GM10266 (cell line): ENCODE results near the gene ESR1.

ENCODE experiments used
- DNase-seq: peaks from one replicate; pipeline ENCODE4 v3.0.0; 2012; ENCODE audit errors: extremely low spot score
- TF ChIP-seq, protein P1 (sequence below): IDR thresholded peaks from 2 replicates; pipeline ENCODE4 v1.5.1; 2012; ENCODE audit warnings: mild to moderate bottlenecking, low read depth; ENCODE audit not compliant: control insufficient read depth, insufficient read depth; ENCODE audit errors: missing control alignments

ESR1 gene

DNA sequence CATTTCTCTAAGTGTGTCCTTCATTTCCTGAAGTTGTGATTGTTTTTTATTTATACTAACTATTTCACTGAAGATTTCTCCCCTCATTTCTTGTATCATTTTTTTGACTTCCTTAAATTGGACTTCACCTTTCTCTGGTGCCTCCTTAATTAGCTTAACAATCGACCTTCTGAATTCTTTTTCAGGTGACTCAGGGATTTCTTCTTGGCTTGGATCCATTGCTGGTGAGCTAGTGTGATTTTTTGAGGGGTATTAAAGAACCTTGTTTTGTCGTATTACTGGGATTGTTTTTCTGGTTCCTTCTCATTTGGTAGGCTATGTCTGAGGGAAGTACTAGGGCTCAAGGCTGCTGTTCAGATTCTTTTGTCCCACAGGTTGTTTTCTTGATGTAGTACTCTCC is 92.8 kb downstream of the ESR1 start:
- DNase-seq = no peak
- TF ChIP-seq, protein P1, sequence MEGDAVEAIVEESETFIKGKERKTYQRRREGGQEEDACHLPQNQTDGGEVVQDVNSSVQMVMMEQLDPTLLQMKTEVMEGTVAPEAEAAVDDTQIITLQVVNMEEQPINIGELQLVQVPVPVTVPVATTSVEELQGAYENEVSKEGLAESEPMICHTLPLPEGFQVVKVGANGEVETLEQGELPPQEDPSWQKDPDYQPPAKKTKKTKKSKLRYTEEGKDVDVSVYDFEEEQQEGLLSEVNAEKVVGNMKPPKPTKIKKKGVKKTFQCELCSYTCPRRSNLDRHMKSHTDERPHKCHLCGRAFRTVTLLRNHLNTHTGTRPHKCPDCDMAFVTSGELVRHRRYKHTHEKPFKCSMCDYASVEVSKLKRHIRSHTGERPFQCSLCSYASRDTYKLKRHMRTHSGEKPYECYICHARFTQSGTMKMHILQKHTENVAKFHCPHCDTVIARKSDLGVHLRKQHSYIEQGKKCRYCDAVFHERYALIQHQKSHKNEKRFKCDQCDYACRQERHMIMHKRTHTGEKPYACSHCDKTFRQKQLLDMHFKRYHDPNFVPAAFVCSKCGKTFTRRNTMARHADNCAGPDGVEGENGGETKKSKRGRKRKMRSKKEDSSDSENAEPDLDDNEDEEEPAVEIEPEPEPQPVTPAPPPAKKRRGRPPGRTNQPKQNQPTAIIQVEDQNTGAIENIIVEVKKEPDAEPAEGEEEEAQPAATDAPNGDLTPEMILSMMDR = no peak

DNA sequence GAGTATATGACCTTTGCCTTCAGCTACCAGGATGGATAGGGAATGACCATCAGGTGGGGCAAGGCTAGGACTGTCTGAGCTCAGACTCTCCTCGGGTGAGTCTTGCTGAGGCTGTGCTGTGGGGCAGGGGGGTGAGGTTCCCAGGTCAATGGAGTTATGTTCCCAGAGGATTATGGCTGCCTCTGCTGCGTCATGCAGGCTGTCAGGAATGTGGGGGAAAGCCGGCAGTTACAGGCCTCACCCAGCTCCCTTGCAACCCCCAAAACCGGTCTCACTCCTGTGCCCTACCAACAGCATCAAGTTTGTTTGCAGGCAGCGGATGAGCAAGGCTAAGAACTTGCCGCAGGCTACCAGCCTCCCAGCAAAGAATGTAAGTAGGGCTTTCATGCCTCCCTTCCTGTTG is 93.5 kb downstream of the ESR1 start:
- no peak for DNase-seq
- TF ChIP-seq, protein P1 = no peak

DNA sequence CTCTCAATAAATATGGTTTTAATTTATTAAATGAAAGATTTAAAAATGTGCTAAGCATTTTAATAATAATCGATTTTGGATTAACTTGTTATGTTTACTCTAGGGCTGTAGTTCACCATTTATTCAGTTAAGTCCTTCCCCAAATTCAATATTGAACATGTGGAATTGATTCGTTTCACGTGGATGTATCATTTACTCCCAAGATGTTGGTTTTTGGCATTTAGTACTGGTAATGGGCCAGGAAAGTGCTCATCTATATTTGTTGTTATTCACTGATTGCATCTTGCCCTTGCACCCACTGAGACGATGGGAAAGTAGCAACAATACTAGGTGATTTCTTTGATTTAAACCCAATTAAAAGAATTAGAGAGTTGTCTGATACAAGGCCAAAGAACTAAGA is 97.1 kb downstream of the ESR1 start:
- no peak for DNase-seq
- TF ChIP-seq, protein P1 = no peak

DNA sequence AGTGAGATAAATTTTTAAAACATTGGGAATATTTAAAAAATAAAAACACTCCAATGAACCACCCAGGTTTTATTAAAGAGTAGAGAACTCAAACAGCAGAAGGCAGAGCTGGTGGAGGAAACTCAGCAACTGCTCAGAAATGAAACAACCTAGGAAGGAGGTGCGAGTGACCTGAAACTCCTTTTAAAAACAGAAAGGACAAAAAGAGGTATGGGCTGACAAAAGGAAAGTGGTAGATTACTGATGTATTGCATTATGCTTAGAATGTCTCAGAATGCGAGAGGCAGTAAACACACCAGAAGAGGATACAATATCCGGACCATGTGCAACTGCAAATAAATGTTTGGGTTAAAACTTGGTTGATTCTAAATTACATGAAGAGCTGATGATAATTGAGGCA is 97.6 kb downstream of the ESR1 start:
- TF ChIP-seq, protein P1 = no peak
- DNase-seq = no peak

DNA sequence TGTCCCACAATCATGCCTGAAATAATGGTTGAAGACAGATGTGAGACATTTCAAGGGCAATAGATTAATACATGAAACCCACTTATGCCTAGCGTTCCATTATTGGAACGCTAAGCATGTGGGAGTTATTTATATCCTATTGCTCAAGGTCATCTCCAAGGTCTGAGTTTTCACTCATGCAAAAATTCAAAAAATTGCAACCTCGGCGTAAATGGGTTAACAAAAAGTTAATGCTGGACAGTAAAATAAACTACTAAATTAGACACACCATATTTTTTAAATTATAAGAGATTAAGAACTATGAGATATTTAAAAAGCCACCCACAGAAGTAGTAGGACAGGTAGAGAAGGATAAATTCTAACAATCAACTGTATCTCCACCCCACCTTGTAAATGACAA is 98.4 kb downstream of the ESR1 start:
- TF ChIP-seq, protein P1 = no peak
- DNase-seq = no peak

DNA sequence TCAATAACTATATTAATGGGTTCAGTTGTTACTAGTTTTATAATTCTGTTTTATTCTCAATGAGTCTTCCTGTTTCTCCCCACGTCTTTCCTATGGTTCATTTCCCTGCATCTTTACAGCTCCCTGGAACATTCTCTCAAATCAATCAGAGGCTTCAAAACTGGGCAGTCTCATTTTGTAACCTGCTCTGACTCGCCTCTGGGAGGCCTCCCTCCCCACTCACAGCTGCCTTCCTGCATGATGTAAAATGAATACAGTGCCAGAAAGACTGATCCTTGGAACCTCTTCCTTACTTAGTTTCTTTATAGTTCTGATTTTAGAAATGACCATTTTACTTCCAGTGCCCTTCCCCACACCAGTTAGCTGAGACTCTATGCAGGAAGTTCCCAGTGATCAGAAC is 103.9 kb downstream of the ESR1 start:
- no peak for DNase-seq
- TF ChIP-seq, protein P1 = no peak

DNA sequence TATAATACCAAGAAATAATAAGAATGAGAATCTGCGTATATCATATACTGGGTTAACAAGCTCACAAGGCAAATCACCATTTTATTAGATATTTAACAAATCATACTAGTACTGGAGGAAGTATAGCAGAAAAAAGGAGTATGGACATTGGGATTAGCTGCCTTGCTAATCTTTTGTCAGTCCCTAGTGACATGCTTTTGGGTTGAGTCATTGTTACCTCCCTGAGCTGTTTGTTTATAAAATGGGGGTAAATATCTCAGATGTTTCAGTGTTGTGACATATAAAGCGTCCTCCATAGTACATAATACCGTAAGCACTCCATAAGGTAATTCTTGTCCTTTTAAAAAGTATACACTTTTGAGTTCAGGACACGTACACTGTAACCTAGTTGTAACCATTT is 107.0 kb downstream of the ESR1 start:
- TF ChIP-seq, protein P1 = no peak
- no peak for DNase-seq
